Tibial nerve (tissue), 4 donors: ENCODE results near the gene DMPK. TPM values are rescaled to one million over a fixed set of nuclear protein-coding genes. Genes with fewer than 3 reads are reported as not detected.

Experiments
- DNase-seq, 2 donors: peaks; one replicate each; pipeline ENCODE4 v3.0.0-alpha.2; 2019; ENCODE audit warnings: low spot score in 2 of 2
- H3K27ac ChIP-seq, 4 donors: fragments of 200-600 bp; sonication (generic) in 3 of 4; one replicate each; pipeline ENCODE4 v1.5.1; 2017 to 2019; ENCODE audit warnings: mild to moderate bottlenecking in 1 of 4
- H3K27me3 ChIP-seq, 2 donors: fragments of 200-600 bp; sonication (generic) in 1 of 2; one replicate each; pipeline versions ENCODE4 v1.5.1 to v1.6.0; 2017 to 2019
- H3K36me3 ChIP-seq, 3 donors: fragments of 200-600 bp; sonication (generic); one replicate each; pipeline ENCODE4 v1.5.1; 2018 to 2019
- H3K4me1 ChIP-seq, 4 donors: fragments of 200-600 bp; sonication (generic) in 3 of 4; one replicate each; pipeline ENCODE4 v1.5.1; 2017 to 2019
- H3K4me3 ChIP-seq, 4 donors: fragments of 200-600 bp; sonication (generic) in 3 of 4; one replicate each; pipeline ENCODE4 v1.5.1; 2017 to 2019; ENCODE audit warnings: mild to moderate bottlenecking in 1 of 4, moderate library complexity in 1 of 4
- H3K9me3 ChIP-seq, 4 donors: fragments of 200-600 bp; sonication (generic) in 3 of 4; one replicate each; pipeline ENCODE4 v1.5.1; 2017 to 2019
- EP300 ChIP-seq, 2 donors: sonication (generic); formaldehyde crosslinking; IDR thresholded peaks; one replicate each; pipeline ENCODE4 v1.6.1; 2017; ENCODE audit warnings: antibody characterized with exemption in 2 of 2, mild to moderate bottlenecking in 1 of 2
- POLR2A ChIP-seq, 2 donors: fragments of 450-650 bp; IDR thresholded peaks; one replicate each; pipeline ENCODE4 v1.6.1; 2017; ENCODE audit warnings: antibody characterized with exemption in 2 of 2, mild to moderate bottlenecking in 2 of 2, moderate library complexity in 2 of 2
- WGBS, 2 donors: methylation state at CpG; one replicate each; pipeline ENCODE4 v1.1.5; 2018; 5-methylcytosine and 5-hydroxymethylcytosine counted together
- total RNA-seq, 4 donors: library from RNA; depleted of rRNA; stranded (reverse); fragments of >200 nt; gene quantifications; one replicate each; pipeline ENCODE4 v1.1.0, GENCODE V29; 2016
- TF ChIP-seq, protein P1 (sequence below), 5 experiments: fragments of 200-600 bp in 3 of 5; fragments of 450-650 bp in 2 of 5; sonication (generic) in 3 of 5; IDR thresholded peaks; one replicate each; pipeline ENCODE4 v1.5.1; 2016 to 2019; ENCODE audit warnings: antibody characterized with exemption in 5 of 5, mild to moderate bottlenecking in 3 of 5, moderate library complexity in 2 of 5

The DMPK gene
- total RNA-seq, 4 donors from 2014 or later = 59.0 to 87.9 (median 77.4) TPM

DNA sequence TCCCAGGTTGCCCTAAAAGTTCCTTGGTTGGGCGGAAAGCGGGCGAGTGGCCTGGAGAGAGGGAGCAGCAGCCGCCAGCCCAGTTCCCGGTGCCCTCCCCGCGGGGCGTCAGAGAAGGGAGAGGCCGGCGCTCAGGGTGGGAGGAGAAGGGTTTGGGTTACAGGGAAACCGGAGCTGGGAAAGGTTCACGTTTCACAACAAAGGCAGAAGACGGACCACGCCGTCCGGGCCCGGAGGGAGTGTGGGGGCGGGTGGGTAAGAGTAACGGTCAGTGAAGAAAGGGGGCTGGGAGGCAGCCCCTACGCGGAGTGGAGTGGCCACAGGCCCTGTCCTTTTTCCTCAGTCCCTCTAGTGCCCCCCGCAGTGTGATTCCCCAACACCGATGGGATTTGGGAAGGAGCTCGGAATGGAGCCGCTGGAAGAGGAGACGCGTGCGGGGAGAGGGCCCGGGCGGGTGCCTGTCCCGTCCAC is 14.8 kb downstream of the DMPK start:
- Histone ChIP-seq H3K9me3 (no peaks in the 10 kb centered on the region), H3K4me1 (peaks cover 0 to 56% (median 38%) of the 10 kb centered on the region in 4 donors), H3K27me3 (no peaks in the 10 kb centered on the region), H3K36me3 (peaks cover 0 to 20% (median 0%) of the 10 kb centered on the region in 3 donors), H3K4me3 (peak overlapping the region; percentile 54 to 91 (median 83)), H3K27ac (peak overlapping the region; percentile 91 to 99 (median 96))
- TF ChIP-seq EP300 (IDR thresholded peaks at IDR 0.05) (peak; percentile 15 to 94), POLR2A (IDR thresholded peaks at IDR 0.05) (peak; percentile 50 to 84)
- TF ChIP-seq, protein P1, sequence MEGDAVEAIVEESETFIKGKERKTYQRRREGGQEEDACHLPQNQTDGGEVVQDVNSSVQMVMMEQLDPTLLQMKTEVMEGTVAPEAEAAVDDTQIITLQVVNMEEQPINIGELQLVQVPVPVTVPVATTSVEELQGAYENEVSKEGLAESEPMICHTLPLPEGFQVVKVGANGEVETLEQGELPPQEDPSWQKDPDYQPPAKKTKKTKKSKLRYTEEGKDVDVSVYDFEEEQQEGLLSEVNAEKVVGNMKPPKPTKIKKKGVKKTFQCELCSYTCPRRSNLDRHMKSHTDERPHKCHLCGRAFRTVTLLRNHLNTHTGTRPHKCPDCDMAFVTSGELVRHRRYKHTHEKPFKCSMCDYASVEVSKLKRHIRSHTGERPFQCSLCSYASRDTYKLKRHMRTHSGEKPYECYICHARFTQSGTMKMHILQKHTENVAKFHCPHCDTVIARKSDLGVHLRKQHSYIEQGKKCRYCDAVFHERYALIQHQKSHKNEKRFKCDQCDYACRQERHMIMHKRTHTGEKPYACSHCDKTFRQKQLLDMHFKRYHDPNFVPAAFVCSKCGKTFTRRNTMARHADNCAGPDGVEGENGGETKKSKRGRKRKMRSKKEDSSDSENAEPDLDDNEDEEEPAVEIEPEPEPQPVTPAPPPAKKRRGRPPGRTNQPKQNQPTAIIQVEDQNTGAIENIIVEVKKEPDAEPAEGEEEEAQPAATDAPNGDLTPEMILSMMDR (IDR thresholded peaks at IDR 0.05) = peak in 1 of 5 experiments; percentile 9
- DNase-seq = peak; percentile 81 to 82
- WGBS, 2 donors = 13 to 15% methylated on average over 30 to 31 of the region's 31 CpGs

DNA sequence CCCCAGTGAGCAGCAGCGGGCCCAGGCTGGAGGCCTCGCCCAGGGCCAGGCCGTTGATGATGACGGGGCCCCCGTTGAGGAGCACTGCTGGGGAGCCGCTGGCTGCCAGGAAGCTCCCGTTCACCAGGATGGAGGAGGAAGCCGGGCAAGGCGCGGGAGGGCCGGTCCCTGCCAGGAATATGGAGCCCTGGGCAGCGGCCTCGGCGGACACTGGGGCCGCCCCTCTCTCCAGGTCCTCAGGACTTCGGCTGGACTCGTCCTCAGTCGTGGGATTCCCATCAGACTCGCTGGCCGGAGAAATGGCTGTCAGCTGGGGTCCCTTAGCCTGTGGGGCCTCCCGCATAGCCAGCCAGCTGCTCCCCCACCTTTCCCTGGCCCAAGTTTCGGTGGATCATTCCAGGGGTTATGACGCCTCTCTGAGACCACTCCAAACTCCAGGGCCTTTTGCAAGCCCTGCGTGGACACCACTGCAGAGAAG is 15.4 kb downstream of the DMPK start:
- DNase-seq = no peak
- Histone ChIP-seq H3K9me3 (no peaks in the 10 kb centered on the region), H3K4me3 (peak overlapping the region; percentile 54 to 91 (median 83)), H3K36me3 (peaks cover 0 to 17% (median 0%) of the 10 kb centered on the region in 3 donors), H3K4me1 (peaks cover 0 to 56% (median 38%) of the 10 kb centered on the region in 4 donors), H3K27me3 (no peaks in the 10 kb centered on the region), H3K27ac (peak overlapping the region; percentile 91 to 99 (median 96))
- TF ChIP-seq, protein P1 (IDR thresholded peaks at IDR 0.05) = no peak
- TF ChIP-seq POLR2A (IDR thresholded peaks at IDR 0.05) (no peak), EP300 (IDR thresholded peaks at IDR 0.05) (no peak)
- WGBS, 2 donors = 5 to 17% methylated on average over 3 to 6 of the region's 24 CpGs

DNA sequence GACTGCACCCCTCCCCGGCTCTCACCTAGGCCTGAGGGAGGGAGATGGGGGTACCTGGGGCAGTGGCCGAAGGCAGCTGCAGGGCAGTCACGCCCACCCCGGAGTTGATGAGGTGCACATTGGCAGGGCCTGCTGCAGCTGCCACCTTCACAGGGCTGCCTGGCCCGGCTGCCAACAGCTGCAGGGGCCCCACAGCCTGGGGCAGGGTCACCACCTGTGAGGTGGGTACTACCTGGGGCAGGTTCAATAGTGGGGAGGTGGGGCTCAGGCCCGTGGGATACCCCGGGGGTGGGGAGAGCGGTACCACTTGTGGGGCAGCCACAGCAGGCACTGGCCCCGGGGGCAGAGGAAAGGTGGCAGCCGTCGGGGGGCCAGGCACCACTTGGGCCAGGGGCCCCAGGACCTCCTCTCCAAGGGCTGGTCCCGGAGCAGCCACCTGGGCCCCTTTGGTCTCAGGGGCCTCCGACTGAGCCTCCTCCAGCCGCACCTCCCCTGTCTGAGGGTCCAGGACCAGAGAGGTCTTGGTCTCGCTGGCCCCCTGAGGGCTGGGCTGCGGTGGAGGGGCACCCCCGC is 15.9 kb downstream of the DMPK start:
- no peak for DNase-seq
- H3K4me1 ChIP-seq = peaks cover 0 to 51% (median 37%) of the 10 kb centered on the region in 4 donors
- H3K4me3 ChIP-seq = peak overlapping the region; percentile 54 to 91 (median 83)

DNA sequence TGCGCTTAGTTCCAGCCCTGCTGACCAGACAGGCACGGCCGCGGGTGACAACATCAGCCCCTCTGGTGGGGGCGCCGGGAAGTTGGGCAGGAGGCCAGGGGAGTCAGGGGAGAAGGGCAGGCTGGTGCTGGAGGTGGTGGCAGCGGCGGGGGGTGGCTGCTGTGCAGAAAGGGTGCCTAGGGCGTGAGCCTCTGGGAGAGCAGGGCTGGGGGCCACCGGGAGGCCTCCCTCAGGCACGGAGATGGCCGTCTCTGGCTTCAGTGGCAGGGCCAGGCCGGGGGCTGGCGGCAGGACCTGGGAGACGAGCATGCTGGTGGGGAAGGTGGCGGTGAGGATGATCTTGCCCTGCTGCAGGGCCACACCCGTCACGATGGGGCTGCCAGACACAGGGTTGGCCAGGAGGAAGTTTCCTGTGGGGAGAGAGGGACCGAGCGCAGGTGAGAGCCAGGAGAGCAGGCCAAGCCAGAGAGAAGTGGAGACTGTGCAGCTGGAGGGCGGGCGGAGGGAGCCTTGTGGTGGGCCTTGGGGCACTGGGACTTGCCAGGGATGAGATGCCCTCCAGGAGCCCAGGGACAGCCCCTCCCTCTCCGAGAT is 16.5 kb downstream of the DMPK start:
- DNase-seq = no peak
- Histone ChIP-seq H3K27ac (peak overlapping the region; percentile 49 to 99 (median 96)), H3K36me3 (peaks cover 0 to 9% (median 0%) of the 10 kb centered on the region in 3 donors), H3K4me1 (peaks cover 0 to 45% (median 31%) of the 10 kb centered on the region in 4 donors), H3K4me3 (peak overlapping the region in 1 of 4 donors; percentile 89), H3K9me3 (no peaks in the 10 kb centered on the region), H3K27me3 (no peaks in the 10 kb centered on the region)
- WGBS, 2 donors = 57 to 58% methylated on average over 23 of the region's 23 CpGs
- TF ChIP-seq POLR2A (IDR thresholded peaks at IDR 0.05) = no peak
- TF ChIP-seq, protein P1 (IDR thresholded peaks at IDR 0.05) = no peak
- no peak for TF ChIP-seq EP300 (IDR thresholded peaks at IDR 0.05)

More for the DNA sequence above, 15.9 kb downstream of the DMPK start:
- Histone ChIP-seq H3K27ac (peak overlapping the region; percentile 91 to 99 (median 96)), H3K36me3 (peaks cover 0 to 12% (median 0%) of the 10 kb centered on the region in 3 donors), H3K27me3 (no peaks in the 10 kb centered on the region), H3K9me3 (no peaks in the 10 kb centered on the region)
- TF ChIP-seq POLR2A (IDR thresholded peaks at IDR 0.05) (no peak), EP300 (IDR thresholded peaks at IDR 0.05) (no peak)
- TF ChIP-seq, protein P1 (IDR thresholded peaks at IDR 0.05) = no peak
- WGBS, 2 donors = 48 to 55% methylated on average over 10 to 12 of the region's 17 CpGs
